ENCODE data around the gene UBAC1. TPM values are rescaled to one million over a fixed set of nuclear protein-coding genes. Genes with fewer than 3 reads are reported as not detected.

UBAC1 gene, protein sequence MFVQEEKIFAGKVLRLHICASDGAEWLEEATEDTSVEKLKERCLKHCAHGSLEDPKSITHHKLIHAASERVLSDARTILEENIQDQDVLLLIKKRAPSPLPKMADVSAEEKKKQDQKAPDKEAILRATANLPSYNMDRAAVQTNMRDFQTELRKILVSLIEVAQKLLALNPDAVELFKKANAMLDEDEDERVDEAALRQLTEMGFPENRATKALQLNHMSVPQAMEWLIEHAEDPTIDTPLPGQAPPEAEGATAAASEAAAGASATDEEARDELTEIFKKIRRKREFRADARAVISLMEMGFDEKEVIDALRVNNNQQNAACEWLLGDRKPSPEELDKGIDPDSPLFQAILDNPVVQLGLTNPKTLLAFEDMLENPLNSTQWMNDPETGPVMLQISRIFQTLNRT
- 10 to 100 TPM; 28.4 to 38.1 (median 34.6) TPM for polyA plus RNA-seq (ENCODE audit: insufficient read length in 4 of 4)

DNA sequence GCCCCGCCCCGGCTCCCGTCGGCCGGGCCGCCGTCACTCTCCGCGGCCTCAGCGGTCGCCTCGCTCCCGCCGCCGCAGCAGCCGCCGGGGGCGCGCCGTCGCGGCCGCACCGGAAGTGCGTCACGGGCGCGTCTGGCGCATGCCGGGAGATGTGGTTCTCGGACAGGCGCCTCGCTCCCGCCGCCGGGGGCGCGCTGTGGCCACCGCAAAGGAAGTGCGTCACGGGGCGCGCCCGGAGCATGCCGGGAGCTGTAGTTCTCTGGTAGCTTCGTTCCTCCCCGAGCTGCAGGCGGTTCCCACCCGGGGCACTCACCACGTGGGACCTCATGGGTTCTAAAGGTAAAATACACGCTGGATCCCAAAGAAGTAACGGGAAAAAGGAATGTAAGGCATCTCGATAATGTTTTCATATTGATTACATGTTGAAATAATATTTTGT, at the start of gene UBAC1:
Gene UBAC1 (minus strand): TSS at position 97 of the 439 bp plus-strand sequence. CDS start 211 bp downstream, outside the sequence.
- DNase-seq (ENCODE audit: low read depth in 4 of 4, low spot score in 2 of 4) = peak in 3 of 4 donors; percentile 83 to 85 (median 85)

DNA sequence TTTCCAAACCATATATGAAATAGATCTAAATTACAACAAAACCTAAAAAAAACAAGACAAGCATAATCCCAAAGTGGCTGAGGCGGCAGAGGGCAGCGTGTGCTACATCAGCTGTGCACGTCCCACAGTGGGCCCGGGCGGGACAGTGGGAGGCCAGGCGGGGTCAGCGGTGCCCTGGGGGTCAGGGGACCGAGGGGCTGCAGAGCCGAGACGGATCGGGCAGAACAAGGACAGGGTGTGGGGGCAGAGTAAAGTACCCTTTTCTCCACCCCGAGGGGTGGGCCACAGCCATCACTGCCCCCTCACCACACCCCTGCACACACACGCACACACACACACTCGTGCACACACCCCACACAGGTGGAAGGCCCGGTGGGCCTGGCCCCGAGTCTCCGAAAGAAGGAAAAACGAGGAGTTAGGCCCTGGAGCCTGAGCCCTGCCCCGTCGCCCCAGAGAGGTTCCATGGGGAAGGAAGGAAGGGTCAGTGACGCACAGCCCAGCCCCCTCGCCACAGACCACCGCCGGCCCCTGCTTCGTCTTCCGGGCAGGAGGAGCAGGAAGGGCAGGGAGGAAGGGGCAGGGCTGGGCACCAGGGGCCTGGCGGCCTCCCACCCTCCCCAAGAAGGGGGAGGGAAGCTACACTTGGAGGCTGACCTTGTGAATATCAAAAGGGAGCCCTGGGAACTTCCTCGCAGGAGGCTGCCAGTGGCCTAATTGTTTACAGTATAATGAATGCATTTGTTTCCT, 49.6 kb upstream of the UBAC1 start:
- no peak for DNase-seq (ENCODE audit: low read depth in 4 of 4, low spot score in 2 of 4)

DNA sequence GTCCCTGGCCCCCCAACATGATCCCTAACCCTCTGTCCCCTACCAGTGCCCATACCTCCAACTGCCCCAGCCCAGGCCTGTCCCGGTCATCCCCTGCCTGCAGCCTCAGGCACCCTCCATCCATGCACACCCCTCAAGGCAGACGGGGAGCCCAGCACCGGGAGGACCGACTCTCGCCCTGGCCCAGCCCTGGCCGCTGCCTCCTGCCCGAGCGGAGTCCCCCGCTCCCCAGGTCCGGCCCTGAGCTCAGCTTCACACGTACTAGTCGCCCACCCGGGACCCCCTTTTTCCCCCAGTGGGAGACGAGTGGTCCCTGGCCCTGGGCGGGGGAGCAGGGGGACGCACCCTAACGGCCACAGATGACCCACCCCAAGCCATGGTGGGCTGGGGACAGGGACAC, 49.0 kb upstream of the UBAC1 start:
- no peak for DNase-seq (ENCODE audit: low read depth in 4 of 4, low spot score in 2 of 4)

DNA sequence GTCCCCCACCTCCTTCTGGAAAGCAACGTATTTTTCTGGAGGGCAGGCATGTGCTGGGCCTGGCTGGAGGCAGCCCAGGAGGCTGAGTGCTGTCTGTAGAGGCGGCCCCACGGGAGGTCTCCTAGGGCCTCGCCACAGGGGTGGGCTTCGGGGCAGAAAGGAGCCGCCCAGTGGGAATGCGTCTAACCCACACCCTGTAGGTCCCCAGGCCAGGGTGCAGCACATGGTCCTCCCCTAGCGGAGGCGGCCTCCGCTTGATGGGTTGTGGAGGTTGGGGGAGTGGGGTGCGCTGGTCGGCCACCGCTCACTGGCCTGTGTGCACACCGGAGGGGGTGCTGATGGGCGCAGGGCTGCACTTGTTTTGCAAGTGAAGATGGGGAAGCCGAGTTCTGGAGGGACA, 48.3 kb upstream of the UBAC1 start:
- DNase-seq (ENCODE audit: low read depth in 4 of 4, low spot score in 2 of 4) = no peak

DNA sequence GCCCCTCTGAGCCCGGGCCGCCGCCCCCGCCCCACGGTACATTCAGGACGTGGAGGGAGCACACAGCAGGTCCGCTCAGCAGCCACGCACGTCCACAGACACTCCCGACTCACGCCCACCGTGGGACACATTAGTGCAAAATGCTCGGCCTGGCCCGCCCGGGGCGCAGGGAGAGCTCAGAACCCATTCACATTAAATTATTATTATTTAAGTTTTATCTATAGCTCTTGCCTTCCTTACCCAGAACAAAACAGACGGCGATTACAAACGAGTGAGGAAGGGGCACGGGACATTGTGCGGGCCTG, 47.5 kb upstream of the UBAC1 start:
- no peak for DNase-seq (ENCODE audit: low read depth in 4 of 4, low spot score in 2 of 4)

DNA sequence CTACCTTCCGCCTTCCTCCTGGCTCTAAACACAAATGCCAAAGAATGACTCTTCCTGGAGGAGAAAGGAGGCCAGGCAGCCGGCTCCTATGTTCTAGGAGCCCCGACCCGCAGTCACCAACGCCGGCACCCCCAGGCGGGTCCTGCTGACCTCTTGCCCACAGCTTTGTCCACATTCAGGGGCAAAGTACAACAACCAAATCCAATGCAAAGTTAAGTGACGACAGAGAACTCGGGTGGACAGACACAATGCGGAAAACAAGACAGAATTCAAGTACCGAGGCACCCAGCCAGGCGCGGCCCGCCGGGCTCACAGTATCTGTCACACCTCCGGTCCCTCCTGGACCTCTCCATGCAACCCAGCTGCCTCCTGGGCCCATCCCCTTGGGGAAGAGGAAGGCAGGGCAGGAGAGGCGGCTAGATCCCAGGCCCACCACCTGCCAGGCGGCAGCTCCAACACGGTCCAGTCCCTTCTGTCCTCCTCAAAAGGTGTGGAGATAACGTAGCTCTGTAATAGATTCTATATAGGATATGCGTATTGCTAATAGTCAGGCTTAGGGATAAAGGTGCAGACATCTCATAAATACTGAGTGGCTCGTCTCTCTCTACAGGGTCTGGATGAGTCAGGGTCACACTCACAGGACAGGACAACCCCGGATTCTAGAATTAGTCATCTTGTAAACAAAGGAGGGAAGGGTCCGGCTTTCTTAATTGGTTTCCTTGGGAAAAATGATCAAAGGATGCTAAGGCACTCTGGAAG, 46.9 kb upstream of the UBAC1 start:
- no peak for DNase-seq (ENCODE audit: low read depth in 4 of 4, low spot score in 2 of 4)

DNA sequence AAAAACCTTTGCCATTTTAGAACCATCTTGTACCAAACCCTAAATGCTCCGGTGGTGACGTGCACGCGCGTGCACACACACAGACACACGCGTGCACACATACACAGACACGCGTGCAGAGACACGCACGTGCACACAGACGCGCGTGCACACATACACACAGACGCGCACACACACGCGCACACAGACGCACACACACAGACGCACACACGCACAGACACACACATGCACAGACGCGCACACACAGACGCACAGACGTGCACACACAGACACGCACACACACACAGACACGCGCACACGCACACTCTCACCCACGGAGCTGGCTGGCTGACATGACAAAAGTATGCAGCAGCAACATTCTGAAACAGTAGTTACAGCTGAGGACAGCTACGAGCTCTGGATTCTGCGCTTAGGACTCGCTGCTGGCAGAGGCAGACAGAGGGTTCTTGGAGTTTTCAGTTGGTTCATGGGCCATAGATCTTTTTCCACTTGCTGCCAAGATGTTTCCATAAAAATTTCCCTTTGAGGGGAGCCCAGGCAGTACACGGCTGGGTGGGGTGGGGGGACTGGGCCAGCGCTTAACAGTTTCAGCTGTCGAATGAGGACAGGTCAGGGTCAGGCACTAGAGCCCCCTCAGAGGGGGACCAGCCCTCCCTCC, 46.2 kb upstream of the UBAC1 start:
- no peak for DNase-seq (ENCODE audit: low read depth in 4 of 4, low spot score in 2 of 4)

DNA sequence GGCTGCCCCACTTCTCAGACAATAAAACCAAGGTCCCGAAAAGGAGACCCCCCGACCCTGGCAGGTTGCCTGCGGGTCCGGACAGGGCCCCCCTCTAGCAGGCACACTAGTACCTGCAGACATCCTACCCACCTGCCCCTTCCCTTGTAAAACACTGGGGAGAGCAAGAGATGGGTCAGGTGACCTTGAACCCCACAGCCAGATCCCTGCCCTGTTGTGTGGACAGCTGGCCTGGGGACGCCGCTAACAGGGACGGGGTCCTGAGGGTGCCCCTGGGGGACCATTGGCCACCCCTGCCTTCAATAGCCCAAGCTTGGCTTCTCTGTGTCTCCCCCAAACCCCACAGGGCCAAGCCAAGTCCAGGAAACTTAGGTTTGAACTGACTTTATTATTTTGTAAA, 45.0 kb upstream of the UBAC1 start:
- no peak for DNase-seq (ENCODE audit: low read depth in 4 of 4, low spot score in 2 of 4)

DNA sequence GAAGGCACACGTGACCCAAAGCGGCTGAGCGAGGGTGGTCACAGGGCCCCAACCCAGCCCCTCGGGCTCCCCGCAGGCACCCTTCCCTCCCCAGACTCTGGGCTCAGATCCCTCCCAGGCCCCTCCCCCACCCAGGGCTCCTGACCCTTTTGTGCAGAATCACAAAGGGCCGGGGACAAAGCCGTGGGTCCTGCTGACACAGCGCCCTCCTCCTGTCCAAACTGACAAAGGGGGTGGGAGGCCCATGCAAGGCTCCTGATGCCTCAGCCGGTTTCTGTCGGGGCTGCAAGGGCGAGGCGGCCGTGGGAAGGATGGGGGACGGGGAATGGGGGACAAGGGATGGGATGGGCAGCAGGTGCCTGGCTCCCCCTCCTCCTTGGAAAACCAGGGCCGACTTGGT, 43.5 kb upstream of the UBAC1 start:
- no peak for DNase-seq (ENCODE audit: low read depth in 4 of 4, low spot score in 2 of 4)

DNA sequence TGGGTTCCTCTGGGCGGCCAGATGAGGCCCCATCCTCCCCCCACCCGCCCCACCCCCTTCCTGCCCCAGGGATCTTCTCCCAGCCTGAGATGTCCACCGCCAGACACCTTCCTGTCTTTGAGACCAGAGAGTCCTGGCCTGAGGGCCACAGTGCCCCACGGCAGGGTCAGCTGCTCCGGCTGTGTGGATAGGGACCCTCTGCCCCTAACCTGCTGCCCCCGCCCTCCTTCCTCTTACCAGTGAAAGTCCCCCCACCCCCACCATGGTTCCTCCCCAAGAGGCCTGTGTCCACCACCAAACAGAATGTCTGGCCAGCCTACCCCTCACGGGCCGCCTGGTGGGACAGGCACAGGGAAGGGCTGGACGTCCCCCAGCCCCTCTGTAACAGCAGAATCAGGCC, 43.0 kb upstream of the UBAC1 start:
- DNase-seq (ENCODE audit: low read depth in 4 of 4, low spot score in 2 of 4) = no peak

DNA sequence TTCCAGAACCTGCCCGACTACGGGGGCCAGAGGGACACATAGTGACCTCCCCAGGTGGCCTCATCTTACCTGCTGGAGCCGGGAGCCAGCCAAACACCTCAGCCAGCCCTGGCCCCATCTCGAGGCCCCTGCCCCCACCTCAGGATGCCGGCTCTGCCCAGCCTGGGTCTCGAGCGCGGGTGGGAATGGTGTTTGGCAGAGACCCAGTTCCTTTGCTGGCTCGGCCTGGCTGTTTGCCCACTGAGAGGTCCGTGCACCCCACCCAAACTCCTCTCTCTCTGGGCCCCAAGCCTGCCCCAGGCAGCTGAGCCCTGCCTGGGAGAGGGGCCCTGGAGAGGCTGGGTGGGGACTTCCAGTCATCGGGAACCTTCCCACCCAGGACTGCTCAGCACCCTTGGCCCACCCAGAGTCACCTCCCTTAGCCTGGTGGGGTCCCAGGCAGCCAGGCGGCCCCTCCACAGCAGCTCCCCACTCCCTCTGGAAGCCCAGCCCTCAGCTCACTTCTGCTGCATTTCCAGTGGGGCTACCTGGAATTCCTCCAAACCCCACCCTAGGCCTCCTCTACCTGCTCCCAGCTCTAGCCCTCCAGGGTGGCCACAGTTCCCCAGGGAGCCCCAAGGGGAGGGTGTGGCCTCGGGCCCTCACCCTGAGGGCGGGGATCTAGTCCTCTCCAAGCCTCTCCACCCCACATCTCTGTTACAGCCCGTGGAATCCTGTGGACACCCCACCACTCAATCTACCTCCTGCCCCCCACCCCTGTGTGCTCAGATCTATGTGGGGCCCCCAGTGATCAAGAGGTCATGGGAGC, 42.4 kb upstream of the UBAC1 start:
- no peak for DNase-seq (ENCODE audit: low read depth in 4 of 4, low spot score in 2 of 4)

DNA sequence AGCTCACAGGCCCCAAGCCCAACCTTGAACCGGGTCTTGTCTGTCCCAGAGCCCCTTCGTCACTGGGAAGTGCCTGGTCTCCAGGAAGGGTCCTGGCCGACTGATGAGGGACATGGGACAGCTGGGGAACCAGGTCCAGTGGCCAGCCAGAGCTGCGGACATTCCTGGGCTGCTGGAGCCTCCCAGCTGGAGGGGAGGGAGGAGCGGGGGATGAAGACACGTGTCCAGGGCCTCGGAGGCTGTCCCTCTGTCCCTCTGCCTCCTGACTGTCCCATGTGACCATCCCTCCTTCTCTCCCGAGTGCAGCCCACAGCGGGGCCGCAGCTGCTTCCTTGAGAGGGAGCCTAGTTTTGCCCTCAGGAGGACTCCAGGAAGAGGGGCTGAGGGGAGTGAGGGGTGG, 41.7 kb upstream of the UBAC1 start:
- DNase-seq (ENCODE audit: low read depth in 4 of 4, low spot score in 2 of 4) = no peak

DNA sequence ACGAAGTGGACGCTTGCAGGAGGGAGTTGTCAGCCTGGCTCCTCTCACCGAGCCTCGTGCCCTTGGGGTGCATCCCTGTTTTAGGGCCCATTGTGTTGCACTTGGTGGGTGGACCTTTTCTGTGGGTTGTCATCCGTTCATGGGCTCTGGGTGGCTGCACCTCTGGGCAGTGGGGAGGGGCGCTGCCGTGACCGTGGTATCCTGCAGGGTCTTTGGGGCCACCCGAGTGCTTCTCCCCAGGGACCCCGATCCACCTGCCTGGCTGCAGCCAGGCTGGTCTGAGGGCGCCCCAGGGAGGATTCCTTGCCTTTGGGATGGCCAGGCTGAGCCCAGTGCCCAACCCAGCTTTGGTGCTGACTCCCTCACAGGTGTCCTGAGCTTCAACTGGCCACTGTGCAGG, 41.0 kb upstream of the UBAC1 start:
- no peak for DNase-seq (ENCODE audit: low read depth in 4 of 4, low spot score in 2 of 4)

DNA sequence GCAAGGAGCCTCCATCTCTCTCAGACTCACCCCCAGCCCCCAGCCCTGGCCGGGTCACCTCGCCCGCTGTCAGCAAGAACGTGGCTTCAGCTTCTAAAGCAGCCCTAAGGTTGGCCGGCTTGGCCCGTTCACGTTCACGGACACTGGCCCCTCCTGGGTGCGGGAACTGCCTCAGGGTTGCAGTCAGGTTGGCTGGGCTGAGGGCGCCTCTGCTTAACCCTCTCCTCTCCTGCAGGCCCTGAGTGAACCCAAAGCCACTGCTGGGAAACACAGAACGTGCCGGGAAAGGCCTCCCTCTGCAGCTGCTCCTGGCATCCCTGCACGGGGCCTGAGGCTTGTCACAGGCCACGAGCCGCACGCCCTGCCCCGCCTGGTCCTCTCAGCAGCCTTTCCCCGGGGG, 40.1 kb upstream of the UBAC1 start:
- DNase-seq (ENCODE audit: low read depth in 4 of 4, low spot score in 2 of 4) = no peak

DNA sequence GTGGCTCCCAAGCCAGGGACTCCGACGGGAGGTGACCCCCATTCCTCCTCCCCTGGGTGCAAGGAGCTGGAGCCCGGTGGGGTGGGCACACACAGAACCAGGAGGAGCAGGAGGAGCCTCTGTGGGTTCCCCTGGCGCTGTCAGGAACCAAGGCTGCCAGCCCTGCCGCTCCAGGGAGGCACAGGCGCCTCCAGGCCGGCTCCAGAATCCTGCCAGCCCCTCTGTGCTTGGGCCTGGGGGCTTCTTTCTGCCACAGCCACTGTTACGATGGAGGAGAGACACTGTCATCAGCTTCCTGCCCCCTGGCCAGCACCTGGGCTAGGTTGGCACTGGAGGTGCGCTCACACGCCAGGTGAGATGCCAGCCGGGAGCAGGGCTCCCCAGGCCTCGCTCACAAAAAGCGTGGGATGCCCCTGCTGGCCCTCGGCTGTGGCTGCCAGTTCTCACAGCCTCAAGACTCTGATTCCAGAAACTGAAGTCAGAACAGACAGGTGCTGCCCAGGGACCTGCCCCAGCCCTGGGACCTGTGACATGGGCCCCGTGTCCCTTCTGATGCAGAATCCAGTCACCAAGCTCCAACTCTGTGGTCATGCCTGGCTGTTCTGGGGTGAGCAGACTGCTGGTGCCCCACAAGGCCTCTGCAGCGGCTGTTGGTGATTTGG, 37.4 kb upstream of the UBAC1 start:
- no peak for DNase-seq (ENCODE audit: low read depth in 4 of 4, low spot score in 2 of 4)

DNA sequence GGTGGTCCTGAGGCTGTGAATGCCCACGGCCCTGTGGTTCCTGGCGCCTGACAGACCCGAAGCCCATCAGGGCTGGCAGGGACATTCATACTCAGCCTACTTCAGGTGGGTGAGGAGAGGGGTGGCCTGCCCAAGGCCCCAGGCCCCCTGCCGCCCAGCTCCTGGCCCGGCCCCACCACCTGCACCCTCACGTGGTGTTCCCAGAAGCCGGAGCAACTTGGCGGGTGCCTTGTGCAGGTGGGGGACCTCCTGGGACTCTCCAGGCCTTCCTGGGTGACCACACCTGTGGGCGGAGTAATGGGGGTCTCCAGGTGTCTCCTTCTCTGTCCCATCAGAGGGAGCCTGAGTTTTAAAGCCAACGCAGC, 36.8 kb upstream of the UBAC1 start:
- DNase-seq (ENCODE audit: low read depth in 4 of 4, low spot score in 2 of 4) = no peak

DNA sequence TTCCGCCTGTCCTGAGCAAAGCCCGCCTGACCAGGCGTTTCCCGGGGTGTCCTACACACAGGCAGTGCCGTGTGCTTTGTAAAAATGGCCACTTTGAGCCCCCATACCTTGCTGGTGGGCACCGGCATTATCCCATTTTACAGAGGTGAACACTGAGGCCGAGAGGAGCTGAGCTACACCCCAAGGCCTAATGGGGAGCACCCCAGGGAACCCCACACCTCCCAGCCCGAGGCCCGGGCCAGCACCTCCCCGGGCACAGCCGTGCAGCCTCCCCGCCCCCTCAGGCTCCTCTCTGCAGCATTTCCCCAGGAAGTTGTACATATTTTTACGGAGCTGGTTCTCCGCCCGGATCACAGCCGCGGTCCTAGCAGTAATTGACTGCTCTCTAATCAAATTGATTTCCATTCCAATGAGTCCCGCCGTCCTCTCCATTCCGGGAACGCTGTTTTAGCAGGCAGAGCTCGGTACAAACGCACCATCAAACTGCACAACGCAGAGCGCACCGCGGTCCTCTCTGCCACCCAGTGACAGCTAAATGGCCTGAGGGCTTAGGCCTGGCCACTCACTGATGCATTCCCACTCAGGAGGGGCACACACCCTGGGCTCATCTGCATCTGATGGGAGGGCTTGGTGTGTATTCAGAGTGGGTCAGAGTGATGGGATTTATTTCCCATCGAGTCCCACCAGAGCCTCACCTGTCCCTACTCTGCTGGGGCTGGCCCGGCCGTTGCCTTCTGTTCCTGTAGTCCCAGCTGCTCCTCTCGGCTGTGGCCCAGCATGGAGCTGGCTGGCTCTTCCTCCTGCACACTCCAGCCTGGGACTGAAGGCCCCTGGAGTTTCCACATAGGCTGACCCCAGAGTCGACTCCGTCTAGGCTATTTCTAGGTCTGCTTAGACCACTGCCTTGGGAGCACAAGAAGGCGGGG, 36.2 kb upstream of the UBAC1 start:
- DNase-seq (ENCODE audit: low read depth in 4 of 4, low spot score in 2 of 4) = no peak

DNA sequence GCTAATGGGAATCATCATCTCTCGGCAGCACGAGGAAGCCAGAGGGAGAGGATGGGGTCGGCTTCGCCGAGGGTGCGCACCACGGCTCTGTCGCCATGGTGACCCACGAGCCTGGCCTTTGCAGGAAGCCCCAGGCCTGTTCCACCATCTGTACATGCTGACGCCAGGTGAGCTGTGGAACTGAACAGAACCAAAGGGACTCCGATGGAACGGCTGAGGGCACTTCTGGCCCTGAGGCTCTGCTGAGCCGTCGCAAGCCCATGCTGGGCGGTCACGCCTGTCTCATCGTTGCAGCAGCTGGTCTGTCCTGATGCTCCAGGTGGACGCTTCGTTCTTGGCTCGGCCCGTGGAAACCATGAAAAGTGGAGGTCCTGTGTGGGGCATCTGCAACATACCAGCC, 34.6 kb upstream of the UBAC1 start:
- no peak for DNase-seq (ENCODE audit: low read depth in 4 of 4, low spot score in 2 of 4)
